HS-5 (cell line): ENCODE measurements around the gene BYSL.

Experiments used
- DNase-seq: peaks from one replicate; pipeline ENCODE4 v3.0.0-alpha.2; 2012; ENCODE audit warnings: low read depth

BYSL gene

DNA sequence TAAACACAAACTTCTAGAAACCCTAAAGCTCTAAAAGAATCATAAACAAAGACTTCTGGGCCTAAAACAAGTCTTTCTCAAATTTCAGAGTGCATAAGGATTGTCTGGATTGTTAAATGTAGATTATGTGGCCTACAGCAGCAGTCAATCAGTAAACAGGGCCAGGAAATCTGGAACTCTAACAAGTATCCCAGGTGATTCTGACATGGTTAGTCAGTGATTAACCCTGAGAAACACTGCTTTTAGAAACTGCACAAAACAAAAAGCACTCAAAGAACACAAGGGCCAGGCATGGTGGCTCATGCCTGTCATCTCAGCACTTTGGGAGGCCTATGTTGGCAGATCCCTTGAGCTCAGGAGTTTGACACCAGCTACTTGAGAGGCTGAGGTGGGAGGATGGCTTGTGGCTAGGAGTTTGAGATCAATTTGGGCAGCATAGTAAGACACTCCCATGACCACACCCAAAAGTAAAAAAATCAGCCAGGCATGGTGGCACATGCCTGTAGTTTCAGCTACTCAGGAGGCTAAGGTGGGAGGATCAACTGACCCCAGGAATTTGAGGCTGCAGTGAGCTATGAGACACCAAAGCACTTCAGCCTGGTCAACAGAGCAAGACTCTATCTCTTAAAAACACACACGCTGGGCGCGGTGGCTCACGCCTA lies 6.3 kb upstream of the BYSL start:
- DNase-seq, result no peak

DNA sequence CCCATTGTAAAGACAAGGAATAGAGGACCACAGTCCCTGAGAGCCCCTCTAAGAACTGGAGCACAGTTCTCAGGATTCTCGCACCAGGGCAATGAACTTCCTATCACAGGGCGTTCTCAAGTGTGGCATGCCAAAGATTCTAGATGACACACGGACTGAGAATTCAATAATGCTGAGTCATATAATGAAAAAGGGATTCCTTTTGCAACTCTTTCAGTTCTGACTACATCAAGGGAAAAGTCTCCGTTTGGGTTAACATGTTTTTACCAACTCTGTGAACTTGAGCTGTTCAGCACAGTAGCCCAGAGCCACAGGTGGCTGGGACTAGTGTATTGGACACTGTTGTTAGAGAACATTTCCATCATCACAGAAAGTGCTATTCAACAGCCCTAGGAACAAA lies 3.8 kb upstream of the BYSL start:
- peak; percentile 95 for DNase-seq

DNA sequence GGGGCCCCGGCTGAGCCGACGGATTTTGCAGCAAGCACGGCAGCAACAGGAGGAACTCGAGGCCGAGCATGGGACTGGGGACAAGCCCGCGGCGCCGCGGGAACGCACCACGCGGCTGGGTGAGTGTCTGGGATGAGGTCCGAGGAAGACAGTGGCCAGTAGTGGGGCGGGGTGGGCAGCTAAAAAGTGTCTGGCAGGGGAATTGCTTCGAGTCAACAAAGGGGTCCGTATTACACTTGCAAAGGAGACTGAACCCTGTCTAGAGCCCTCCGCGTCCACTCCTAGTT lies 356 bp downstream of the BYSL start:
- DNase-seq, result no peak

DNA sequence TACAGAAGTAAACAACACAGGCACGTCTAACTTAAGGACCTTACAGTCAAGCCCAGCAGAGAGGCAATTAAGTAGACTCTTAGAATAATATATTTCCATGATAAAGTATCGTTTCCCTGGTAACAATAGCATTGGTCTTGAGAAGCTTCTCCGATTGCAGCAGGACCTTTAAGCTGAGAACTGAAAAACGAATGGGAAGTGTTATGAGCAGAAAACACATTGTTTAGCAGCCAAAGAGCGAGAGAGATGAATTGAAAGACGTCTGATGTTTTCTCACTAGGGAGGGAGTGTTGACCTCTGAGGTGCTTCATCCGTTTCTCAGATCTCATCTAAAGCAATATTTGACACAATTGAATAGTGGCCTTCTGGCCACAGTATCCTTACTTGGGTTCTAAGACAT lies 855 bp downstream of the BYSL start:
- no peak for DNase-seq

DNA sequence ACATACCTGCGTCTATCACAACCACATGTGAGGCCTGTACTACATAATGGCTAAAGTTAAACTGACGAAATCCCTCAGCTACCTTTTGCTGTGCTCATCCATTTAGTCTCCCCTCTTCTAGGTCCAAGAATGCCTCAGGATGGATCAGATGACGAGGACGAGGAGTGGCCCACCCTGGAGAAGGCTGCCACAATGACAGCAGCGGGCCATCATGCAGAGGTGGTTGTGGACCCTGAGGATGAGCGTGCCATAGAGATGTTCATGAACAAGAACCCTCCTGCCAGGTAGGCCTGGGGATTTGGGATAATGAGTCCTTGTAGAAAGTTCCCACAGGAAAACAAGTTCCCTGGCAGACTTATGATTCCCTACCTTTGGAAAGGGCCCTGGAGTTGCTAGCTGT lies 6.0 kb downstream of the BYSL start:
- DNase-seq, result no peak

DNA sequence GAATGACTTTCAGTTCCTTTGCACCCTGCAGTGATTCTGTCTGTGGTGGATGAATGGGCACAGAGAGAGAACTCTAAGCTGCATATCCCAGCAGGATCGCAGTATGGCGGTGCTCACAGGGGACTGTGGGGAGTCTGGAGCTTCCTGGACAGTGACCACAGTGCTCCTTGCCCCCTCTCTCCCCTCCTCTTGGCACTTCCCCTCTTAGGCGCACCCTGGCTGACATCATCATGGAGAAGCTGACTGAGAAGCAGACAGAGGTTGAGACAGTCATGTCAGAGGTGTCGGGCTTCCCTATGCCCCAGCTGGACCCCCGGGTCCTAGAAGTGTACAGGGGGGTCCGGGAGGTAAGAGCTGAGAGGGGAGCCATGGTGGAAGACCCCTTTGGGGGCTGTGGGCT lies 8.6 kb downstream of the BYSL start:
- DNase-seq, result no peak

DNA sequence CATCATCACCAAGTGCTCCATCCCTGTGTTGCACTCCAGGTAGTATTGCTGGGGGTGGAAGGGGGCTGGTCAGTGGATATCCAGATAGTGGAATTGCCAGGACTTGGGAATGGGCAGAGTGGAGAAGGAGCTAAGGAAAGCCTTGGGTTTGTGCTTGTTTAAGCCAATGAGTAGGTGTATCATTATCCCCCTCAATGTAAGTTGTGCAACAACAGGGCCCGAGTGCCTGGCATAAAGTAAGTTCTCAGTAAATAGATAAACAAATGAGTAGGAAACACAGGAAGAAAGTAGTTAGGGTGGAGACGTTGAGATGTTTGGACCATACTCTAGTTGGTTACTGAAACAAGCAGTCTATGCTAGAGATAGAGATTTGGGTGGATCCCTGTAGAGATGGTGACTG lies 10.5 kb downstream of the BYSL start:
- DNase-seq, result no peak

DNA sequence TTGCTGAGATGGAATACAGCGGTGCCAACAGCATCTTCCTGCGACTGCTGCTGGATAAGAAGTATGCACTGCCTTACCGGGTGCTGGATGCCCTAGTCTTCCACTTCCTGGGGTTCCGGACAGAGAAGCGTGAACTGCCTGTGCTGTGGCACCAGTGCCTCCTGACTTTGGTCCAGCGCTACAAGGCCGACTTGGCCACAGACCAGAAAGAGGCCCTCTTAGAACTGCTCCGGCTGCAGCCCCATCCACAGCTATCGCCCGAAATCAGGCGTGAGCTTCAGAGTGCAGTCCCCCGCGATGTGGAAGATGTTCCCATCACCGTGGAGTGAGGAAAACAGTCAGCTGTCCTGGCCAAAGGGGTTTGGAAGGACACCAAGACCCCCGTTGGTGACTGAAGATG lies 11.1 kb downstream of the BYSL start:
- no peak for DNase-seq

DNA sequence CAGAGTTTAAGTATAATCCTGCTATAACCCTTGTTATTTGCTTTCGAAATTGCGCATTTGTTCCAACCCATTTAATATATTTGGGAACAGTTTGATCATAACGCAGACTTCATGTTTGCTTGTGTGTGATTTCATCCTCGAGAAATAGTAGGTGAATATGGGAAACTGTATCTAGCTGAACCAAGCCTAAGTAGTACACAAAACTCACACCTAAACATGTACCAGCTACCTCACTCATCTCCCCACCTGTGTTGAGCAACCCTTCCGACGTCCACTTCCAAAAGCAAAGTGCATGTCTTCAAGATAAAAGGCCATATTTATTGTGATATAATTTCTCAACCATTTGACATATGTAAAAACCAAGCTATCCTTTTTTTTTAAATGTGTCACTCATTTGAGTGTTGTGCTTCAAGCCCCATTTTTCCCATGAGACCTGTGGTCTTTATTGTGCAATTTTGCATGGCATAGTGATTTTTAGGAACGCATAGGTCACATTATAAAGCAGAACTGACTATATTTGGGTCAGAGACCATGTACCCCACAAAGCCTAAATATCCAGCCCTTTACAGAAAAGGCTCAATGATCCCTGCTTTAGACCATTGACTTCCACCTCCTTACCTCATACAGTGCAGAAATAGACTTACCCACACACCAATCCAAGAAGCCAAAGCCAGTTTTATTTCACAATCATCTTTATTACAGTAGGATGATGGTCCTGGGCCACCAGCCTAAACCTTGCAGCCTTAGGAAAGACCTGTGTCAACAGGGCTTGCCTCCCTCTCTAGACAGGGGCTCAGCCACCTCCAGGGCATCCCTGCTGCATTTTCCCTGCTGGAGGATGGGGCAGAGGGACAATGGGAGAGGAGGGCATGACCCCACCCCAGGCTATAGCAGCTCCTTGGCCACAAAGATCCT lies 13.2 kb downstream of the BYSL start:
- no peak for DNase-seq

DNA sequence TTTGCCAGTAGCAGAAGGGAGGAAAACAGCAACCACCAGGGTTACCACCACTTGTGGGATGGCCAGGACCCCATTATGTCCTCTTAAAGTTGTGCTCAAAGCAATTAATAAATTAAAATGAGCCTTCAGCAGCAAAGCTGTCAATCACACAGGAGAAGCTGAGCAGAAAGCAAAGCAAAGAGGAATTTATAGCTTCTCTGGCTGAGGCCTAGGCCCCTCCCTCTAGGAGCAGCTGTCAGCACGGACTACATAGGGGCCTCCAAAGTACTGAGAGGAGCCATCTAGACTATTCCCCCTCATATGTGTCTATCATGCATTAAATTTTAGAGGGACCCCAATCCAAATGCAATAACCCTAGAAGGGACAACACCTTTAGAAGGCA lies 13.9 kb downstream of the BYSL start:
- no peak for DNase-seq

DNA sequence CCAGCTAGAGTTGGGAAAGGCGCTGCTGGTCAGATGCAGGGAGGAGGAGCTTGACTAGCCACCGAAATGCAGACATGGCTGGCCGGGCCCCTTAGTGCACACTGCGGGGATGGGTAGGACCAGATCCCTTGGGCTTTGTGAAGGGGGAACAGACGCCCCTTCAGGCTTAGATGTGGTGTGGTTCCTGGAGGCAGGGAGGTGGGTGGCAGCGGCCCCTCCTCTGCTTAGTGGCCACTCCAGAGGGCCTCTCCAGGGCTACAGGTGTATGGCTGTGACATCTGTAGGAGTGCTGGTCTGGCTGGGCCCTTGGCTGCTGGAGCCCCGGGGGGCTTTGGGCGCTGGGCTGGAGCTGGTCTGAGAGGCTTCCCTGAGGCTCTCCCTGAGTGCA lies 14.4 kb downstream of the BYSL start:
- DNase-seq, result no peak

DNA sequence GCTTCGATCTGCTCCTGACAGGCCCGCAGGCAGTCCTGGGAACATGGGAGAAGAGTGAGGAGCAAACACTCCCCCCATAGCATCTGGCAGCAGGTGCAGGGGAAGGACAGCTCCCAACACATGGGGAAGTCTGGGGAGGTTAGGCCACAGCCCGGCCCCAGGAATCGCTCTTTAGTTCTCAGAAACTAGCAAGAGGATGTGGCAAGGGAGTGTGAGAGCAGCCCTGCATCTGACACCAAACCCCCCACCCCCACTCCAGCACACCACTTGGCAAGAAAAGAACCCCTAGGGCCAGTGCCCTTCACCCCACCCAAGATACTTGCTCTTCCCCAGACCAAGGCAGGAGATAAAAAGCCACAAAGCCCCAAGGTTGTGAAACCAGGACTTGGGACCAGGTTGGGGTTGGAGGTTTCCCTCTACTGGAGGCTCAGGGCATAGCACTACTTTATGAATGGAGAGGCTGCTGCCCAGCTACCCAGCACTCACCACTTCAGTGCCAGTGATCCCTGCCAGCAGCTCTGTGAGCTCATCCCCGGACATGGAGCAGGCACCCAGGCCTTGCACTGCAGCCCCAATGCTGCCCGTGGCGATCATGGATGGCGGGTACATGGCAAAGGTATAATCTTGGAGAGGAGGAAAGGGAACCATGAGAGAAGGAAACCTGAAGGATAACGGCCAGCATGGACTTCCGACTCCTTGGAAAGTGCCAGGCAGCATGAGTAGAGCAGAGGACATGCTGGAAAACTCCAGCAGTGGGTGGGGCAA lies 15.0 kb downstream of the BYSL start:
- peak; percentile 72 for DNase-seq

DNA sequence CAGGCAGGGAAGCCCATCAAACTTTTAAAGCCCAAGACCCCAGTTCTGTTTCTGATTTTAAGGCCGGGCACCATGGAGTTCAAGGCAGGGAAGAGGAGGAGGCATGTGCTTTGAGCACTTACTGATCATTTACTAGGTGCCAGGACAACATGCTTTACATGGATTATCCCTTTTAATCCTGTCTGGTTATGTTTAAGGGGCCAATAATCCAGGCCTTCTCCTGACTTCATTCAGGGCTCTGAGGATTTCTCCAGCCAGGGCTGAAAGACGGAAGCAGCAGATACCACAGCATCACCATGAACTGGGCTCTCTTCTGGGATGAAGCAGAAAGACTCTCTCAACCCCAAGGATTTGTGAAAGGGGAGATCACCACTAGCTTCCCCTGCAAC lies 16.2 kb downstream of the BYSL start:
- no peak for DNase-seq

DNA sequence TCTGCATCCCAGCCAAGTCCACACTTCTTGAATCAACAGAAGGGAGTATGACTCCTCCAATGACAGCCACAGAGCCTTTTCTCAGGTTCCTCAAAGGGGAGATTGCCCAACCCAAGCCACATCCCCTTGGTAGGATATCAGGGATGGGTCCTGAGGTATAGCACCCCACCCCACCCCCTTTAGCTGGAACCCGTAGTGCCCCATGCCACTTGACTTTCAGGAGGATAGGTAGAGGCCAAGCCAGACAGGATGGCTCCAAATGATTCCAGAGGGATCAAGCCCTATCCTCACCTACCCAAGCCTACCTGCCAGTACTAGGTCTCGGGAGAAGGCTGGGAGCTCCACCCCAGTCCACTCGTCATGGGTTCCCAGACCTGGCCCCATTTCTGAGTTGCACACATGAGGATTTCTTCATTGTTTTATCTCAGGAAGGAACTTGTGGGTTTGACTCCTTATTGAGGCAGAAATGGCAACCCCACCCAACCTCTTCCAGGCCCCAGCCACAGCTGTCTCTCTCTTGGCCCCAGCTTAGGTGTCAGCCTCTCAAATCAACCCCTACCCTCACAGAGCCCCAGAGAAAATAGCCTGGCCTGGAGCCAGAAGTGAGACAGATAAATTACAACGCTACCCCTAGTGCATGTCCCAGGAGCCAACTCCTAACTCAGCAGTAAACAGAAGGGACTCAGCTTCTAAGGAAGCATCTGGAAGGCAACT lies 16.7 kb downstream of the BYSL start:
- no peak for DNase-seq

DNA sequence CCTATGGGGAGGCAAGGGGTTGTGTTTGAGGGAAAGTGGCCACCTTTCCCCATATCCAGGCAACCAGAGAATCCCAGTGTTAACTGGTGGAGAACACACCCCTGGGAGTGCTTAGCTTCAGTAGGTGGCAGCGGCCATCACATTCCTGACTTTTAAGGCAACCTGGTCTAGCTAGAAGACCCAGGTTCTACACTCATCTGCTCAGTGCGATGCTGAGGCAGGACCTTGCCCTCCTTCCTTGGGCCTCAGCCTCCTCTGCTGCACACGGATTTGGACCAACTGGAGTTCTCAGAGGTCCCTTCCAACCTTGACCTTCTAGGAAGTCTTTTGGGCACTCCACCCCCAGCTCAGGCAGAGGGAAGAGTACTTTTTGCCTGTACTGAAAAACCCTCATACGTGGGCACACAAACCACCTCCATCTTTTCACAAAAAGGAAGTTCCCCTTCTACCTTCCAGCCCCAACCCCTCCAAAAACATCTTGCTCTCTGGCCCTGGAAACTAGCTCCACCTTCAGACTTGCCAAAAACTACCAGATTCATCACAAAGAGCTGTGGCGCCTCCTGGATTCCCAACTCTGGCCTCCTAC lies 17.4 kb downstream of the BYSL start:
- no peak for DNase-seq

DNA sequence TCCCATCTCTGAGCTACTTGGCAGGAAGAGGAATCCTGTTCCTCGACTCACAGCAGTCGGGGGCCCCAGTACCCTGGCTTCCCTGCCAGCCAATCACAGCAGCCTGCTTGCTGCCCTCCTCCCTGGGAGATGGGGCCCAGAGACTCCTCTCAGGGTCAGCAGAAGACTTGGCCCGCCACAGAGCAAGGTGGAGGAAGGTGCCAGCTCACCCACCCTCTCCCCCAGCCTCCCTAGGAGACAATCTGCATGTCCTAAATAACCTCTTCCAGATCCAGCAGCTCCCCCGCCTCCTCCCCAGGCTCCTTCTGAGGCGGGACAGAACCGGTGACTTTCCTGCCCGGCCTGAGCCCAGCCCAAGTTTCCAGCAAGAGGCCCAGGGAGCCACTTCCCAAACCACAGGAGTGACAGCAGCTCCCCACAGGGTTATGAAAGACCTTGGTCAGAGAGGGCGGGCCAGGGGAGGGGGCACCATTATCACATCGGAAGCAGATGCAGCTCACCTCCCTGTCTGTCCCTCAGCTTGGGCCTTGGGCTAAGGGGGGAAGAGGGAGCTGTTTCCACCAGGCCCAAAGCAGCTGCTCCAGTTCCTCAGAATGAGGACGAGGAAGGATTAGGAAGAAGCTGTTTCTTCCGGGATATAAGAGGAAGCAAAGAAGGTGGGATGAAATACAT lies 18.0 kb downstream of the BYSL start:
- DNase-seq, result no peak

DNA sequence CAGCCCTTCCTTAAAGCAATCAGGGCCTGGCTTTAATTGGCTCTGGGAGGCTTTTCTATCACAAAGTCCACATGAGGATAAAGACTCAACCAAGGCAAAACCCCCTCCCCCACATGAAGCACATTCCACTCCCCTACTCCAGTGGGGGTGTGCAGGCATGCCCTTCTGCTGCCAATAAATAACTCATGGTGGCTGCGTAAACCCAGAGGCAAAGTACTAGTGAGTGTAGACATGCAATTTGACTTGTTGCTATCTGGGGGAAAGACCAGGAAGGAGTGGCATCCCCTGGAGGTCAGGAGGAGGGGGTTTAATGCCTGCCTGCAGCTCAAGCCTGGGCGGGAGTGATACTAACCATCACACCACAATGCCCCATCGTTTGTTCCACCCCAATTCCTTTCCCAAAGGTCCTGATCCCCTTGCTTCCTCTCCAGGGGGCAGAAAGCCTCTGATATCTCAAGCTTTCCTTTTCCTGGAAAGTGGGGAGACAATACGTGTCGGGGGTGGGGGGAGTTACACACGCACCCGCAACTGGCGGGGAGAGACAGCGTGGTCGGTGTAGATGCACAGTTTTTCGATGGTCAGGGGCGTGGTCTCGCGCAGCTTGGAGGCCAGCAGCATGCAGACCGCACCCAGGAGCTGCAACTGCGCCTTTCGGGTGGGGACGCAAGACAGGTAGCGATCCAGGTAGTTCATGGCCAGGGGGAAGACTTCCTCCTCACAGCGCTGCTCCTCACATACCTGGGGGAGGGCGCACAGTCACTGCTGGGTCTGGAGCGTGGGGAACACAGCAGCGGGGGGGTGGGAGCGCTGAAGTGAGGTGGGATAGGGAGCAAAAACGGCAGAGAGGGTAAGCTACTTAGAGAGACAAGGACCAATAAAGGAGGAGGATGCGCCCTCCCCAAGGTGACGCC lies 18.8 kb downstream of the BYSL start:
- DNase-seq, result no peak

DNA sequence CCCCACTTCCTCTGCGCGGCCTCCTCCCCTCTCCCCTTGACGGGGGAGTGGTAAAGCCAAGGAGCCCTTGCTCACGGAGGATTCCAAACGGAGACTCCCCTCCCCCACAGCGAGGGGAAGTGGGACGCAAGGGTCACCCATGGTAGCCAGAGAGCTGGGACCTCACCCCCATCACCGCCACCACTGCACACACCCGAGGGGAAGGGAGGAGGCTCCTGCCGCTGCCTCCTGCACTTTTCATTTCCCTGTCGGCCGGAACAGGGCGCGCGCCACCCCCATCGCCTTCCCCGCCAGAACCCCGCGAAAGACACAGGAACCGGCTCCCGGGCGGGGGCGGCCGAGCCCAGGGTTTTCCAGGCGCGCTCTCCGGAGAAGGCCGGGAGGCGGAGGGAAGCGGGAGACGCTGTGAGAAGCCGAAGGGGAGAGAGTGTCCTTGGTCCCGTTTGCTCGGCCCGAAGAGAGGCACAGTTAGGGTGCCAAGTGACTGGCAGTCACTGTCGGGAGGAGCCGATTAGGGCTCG lies 19.5 kb downstream of the BYSL start:
- no peak for DNase-seq

DNA sequence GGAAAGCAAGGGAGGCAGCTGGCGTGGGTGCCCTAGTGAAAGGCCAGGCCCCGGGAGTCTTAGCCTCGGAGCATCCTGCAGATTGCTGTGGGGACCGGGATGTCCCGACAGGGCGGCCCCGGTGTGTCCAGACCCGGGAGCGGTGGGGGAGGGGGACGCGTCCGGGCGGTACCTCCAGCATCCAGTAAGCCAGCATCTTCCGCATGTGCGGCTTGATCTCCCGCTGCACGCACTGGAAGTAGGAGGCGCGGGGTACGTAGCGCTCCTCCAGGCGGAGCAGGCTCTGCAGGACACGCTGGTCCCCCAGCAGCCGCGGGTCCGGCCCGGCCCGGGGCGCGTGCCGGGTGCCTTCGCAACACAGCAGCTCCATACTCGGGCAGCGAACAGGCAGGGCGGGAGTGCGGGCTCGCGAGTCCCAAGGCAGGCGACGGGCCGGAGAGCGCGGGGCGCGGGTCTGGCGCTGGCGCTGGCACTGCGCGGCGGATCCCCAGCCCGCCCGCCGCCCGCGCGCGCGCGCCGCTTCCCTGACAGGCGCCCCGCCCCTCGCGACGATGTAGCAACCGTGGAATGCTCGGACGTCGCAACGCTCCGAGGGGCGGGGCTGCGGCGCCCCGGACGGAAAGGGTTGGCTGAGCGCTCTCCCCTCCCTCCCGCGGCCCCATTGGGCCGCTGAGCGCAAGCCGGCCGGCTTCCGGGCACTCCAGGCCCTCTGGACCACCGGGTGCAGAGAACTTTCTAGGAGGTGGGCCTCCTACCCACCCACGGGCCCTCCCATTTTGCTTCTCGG lies 20.2 kb downstream of the BYSL start, which contains the start of gene CCND3:
TSS of gene CCND3 (minus strand) at position 529 of the 787 bp plus-strand sequence. CDS start at position 370, 159 bp downstream.
- peak; percentile 74 for DNase-seq
